ENCODE measurements around the gene PPP1R9A. TPM values are rescaled to one million over a fixed set of nuclear protein-coding genes. Genes with fewer than 3 reads are reported as not detected.

The PPP1R9A gene
- total and polyA plus RNA-seq, 2 donors from 2014 or later = 2.6 to 25.7 TPM

GRCh38 chr7:95295397-95295796 lies 388.0 kb downstream of the PPP1R9A start:
- Histone ChIP-seq H3K36me3 (ENCODE audit: control insufficient read depth in 2 of 3, insufficient read depth in 3 of 3, low read length in 3 of 3) (peaks cover 0 to 2% (median 0%) of the 10 kb centered on the region in 3 donors), H3K4me3 (ENCODE audit: low read length in 3 of 3) (no peak overlapping the region), H3K27ac (ENCODE audit: low read depth in 2 of 2, low read length in 2 of 2) (no peak overlapping the region), H3K9ac (ENCODE audit: low read length in 3 of 3) (no peak overlapping the region), H3K9me3 (ENCODE audit: control insufficient read depth in 2 of 3, insufficient read depth in 1 of 3, low read length in 3 of 3) (no peaks in the 10 kb centered on the region), H3K4me1 (ENCODE audit: control insufficient read depth in 2 of 3, insufficient read depth in 2 of 3, low read depth in 1 of 3, low read length in 3 of 3) (no peaks in the 10 kb centered on the region), H3K27me3 (ENCODE audit: control insufficient read depth, insufficient read depth, low read length) (no peaks in the 10 kb centered on the region)
- no peak for TF ChIP-seq CTCF (IDR thresholded peaks at IDR 0.05; ENCODE audit: borderline replicate concordance, extremely low read depth, insufficient read depth)
- FAIRE-seq (no peak), DNase-seq (no peak)
- intact Hi-C loops (cut with DNase I) = no loop called here

GRCh38 chr7:95296456-95296855 lies 389.1 kb downstream of the PPP1R9A start:
- Histone ChIP-seq H3K27ac (ENCODE audit: low read depth in 2 of 2, low read length in 2 of 2) (no peak overlapping the region), H3K4me1 (ENCODE audit: control insufficient read depth in 2 of 3, insufficient read depth in 2 of 3, low read depth in 1 of 3, low read length in 3 of 3) (no peaks in the 10 kb centered on the region), H3K27me3 (ENCODE audit: control insufficient read depth, insufficient read depth, low read length) (no peaks in the 10 kb centered on the region), H3K36me3 (ENCODE audit: control insufficient read depth in 2 of 3, insufficient read depth in 3 of 3, low read length in 3 of 3) (peaks cover 0 to 2% (median 0%) of the 10 kb centered on the region in 3 donors), H3K9me3 (ENCODE audit: control insufficient read depth in 2 of 3, insufficient read depth in 1 of 3, low read length in 3 of 3) (no peaks in the 10 kb centered on the region), H3K4me3 (ENCODE audit: low read length in 3 of 3) (no peak overlapping the region), H3K9ac (ENCODE audit: low read length in 3 of 3) (no peak overlapping the region)
- intact Hi-C loops (cut with DNase I) = no loop called here
- DNase-seq (no peak), FAIRE-seq (no peak)
- no peak for TF ChIP-seq CTCF (IDR thresholded peaks at IDR 0.05; ENCODE audit: borderline replicate concordance, extremely low read depth, insufficient read depth)

GRCh38 chr7:95297041-95297440 lies 389.6 kb downstream of the PPP1R9A start:
- TF ChIP-seq CTCF (IDR thresholded peaks at IDR 0.05; ENCODE audit: borderline replicate concordance, extremely low read depth, insufficient read depth) = no peak
- Histone ChIP-seq H3K9me3 (ENCODE audit: control insufficient read depth in 2 of 3, insufficient read depth in 1 of 3, low read length in 3 of 3) (no peaks in the 10 kb centered on the region), H3K9ac (ENCODE audit: low read length in 3 of 3) (no peak overlapping the region), H3K4me3 (ENCODE audit: low read length in 3 of 3) (no peak overlapping the region), H3K27ac (ENCODE audit: low read depth in 2 of 2, low read length in 2 of 2) (no peak overlapping the region), H3K36me3 (ENCODE audit: control insufficient read depth in 2 of 3, insufficient read depth in 3 of 3, low read length in 3 of 3) (peaks cover 0 to 2% (median 0%) of the 10 kb centered on the region in 3 donors), H3K4me1 (ENCODE audit: control insufficient read depth in 2 of 3, insufficient read depth in 2 of 3, low read depth in 1 of 3, low read length in 3 of 3) (no peaks in the 10 kb centered on the region), H3K27me3 (ENCODE audit: control insufficient read depth, insufficient read depth, low read length) (no peaks in the 10 kb centered on the region)
- FAIRE-seq (no peak), DNase-seq (no peak)
- intact Hi-C loops (cut with DNase I) = no loop called here

- no peak overlapping the region for H3K27ac ChIP-seq (ENCODE audit: low read depth in 2 of 2, low read length in 2 of 2)
- no peak for TF ChIP-seq CTCF (IDR thresholded peaks at IDR 0.05; ENCODE audit: borderline replicate concordance, extremely low read depth, insufficient read depth)
- intact Hi-C loops (cut with DNase I) = no loop called here
- DNase-seq = no peak
- no peak for FAIRE-seq
- H3K36me3 ChIP-seq (ENCODE audit: control insufficient read depth in 2 of 3, insufficient read depth in 3 of 3, low read length in 3 of 3) = peaks cover 0 to 2% (median 0%) of the 10 kb centered on the region in 3 donors
- no peaks in the 10 kb centered on the region for H3K4me1 ChIP-seq (ENCODE audit: control insufficient read depth in 2 of 3, insufficient read depth in 2 of 3, low read depth in 1 of 3, low read length in 3 of 3)
- no peak overlapping the region for H3K4me3 ChIP-seq (ENCODE audit: low read length in 3 of 3)
- H3K9me3 ChIP-seq (ENCODE audit: control insufficient read depth in 2 of 3, insufficient read depth in 1 of 3, low read length in 3 of 3) = no peaks in the 10 kb centered on the region
- H3K27me3 ChIP-seq (ENCODE audit: control insufficient read depth, insufficient read depth, low read length) = no peaks in the 10 kb centered on the region
- no peak overlapping the region for H3K9ac ChIP-seq (ENCODE audit: low read length in 3 of 3)
Observed at GRCh38 chr7:95298091-95298490, 390.7 kb downstream of the PPP1R9A start.
